NT2/D1 (cell line): ENCODE data around the gene COX7A1.
"Not testable (repeated sequence)": the region's sequence is repeated elsewhere in the genome, so short reads cannot be mapped to it uniquely, and the experiment has no call there.

Source experiments
- DNase-seq: peaks from one replicate; pipeline ENCODE4 v3.0.0-alpha.2; 2011; ENCODE audit warnings: low read depth, low spot score
- H3K27me3 ChIP-seq: 2 replicates; pipeline ENCODE4 v1.6.0; 2011; ENCODE audit warnings: mild to moderate bottlenecking; ENCODE audit not compliant: insufficient read length, insufficient read depth
- H3K36me3 ChIP-seq: 2 replicates; pipeline ENCODE4 v1.6.1; 2011; ENCODE audit warnings: mild to moderate bottlenecking, low read length, mixed read lengths; ENCODE audit not compliant: insufficient read depth, insufficient read length
- H3K4me1 ChIP-seq: 2 replicates; pipeline ENCODE4 v1.5.1; 2011; ENCODE audit not compliant: insufficient read depth, insufficient read length
- H3K4me3 ChIP-seq: 2 replicates; pipeline ENCODE4 v1.5.1; 2011; ENCODE audit warnings: low read depth; ENCODE audit not compliant: insufficient read length
- H3K9ac ChIP-seq: 2 replicates; pipeline ENCODE4 v1.6.0; 2011; ENCODE audit warnings: low read depth; ENCODE audit not compliant: insufficient read length
- H3K9me3 ChIP-seq: 2 replicates; pipeline ENCODE4 v1.5.1; 2011; ENCODE audit warnings: mild to moderate bottlenecking, low read length; ENCODE audit not compliant: insufficient read depth
- SUZ12 ChIP-seq: IDR thresholded peaks from 2 replicates; pipeline ENCODE4 v1.6.1; 2011; ENCODE audit not compliant: insufficient read length, insufficient read depth; ENCODE audit errors: extremely low read depth
- YY1 ChIP-seq: IDR thresholded peaks from 2 replicates; pipeline ENCODE4 v1.6.1; 2011; ENCODE audit not compliant: insufficient read length, insufficient read depth
- ZNF274 ChIP-seq: IDR thresholded peaks from 2 replicates; pipeline ENCODE4 v1.6.1; 2011; ENCODE audit warnings: mild to moderate bottlenecking, low read depth, low read length

The COX7A1 gene

GRCh38 chr19:36152352-36153091, at the start of gene COX7A1:
TSS of gene COX7A1 (minus strand) at chr19:36152447. CDS start at chr19:36152407, 40 bp downstream.
- H3K9me3 ChIP-seq: no peaks in the 10 kb centered on the region
- H3K4me3 ChIP-seq: no peak within 1 kb of the TSS
- H3K27me3 ChIP-seq: no peaks in the 10 kb centered on the region
- H3K4me1 ChIP-seq: peaks cover 9% of the 10 kb centered on the region
- H3K9ac ChIP-seq: no peak within 1 kb of the TSS
- DNase-seq: no peak
- peaks cover 38% of the 10 kb centered on the region for H3K36me3 ChIP-seq
- TF ChIP-seq YY1: no peak
- no peak for TF ChIP-seq SUZ12
- no peak for TF ChIP-seq ZNF274

GRCh38 chr19:36201684-36202083, 49.4 kb upstream of the COX7A1 start:
- Histone ChIP-seq H3K9me3 (no peaks in the 10 kb centered on the region), H3K9ac (no peak overlapping the region), H3K4me3 (no peak overlapping the region), H3K27me3 (no peaks in the 10 kb centered on the region), H3K4me1 (no peaks in the 10 kb centered on the region), H3K36me3 (no peaks in the 10 kb centered on the region)
- no peak for DNase-seq
- TF ChIP-seq SUZ12 (no peak), YY1 (no peak), ZNF274 (no peak)

- Histone ChIP-seq H3K4me3 (no peak overlapping the region), H3K9ac (no peak overlapping the region), H3K27me3 (no peaks in the 10 kb centered on the region), H3K4me1 (no peaks in the 10 kb centered on the region), H3K9me3 (no peaks in the 10 kb centered on the region), H3K36me3 (peaks cover 5% of the 10 kb centered on the region)
- TF ChIP-seq ZNF274: no peak
- TF ChIP-seq SUZ12: no peak
- no peak for TF ChIP-seq YY1
- DNase-seq: no peak
These were observed 45.9 kb upstream of the COX7A1 start for GRCh38 chr19:36198119-36198518.

- peaks cover 5% of the 10 kb centered on the region for H3K36me3 ChIP-seq
- no peaks in the 10 kb centered on the region for H3K27me3 ChIP-seq
- TF ChIP-seq ZNF274 (no peak), YY1 (no peak), SUZ12 (no peak)
- no peaks in the 10 kb centered on the region for H3K9me3 ChIP-seq
- H3K4me3 ChIP-seq: no peak overlapping the region
- DNase-seq: no peak
- no peak overlapping the region for H3K9ac ChIP-seq
- H3K4me1 ChIP-seq: no peaks in the 10 kb centered on the region
These were observed 44.0 kb upstream of the COX7A1 start for GRCh38 chr19:36196249-36196648.

GRCh38 chr19:36186722-36187121, 34.5 kb upstream of the COX7A1 start:
- H3K9me3 ChIP-seq, H3K4me1 ChIP-seq, DNase-seq, H3K36me3 ChIP-seq, H3K9ac ChIP-seq, H3K4me3 ChIP-seq, H3K27me3 ChIP-seq: not testable (repeated sequence)

- Histone ChIP-seq H3K4me1 (no peaks in the 10 kb centered on the region), H3K27me3 (no peaks in the 10 kb centered on the region), H3K9ac (no peak overlapping the region), H3K9me3 (no peaks in the 10 kb centered on the region), H3K4me3 (no peak overlapping the region), H3K36me3 (no peaks in the 10 kb centered on the region)
- DNase-seq: no peak
- no peak for TF ChIP-seq SUZ12
- TF ChIP-seq ZNF274: no peak
- TF ChIP-seq YY1: no peak
These were observed 31.0 kb upstream of the COX7A1 start for GRCh38 chr19:36183245-36183628.

- Histone ChIP-seq H3K36me3 (no peaks in the 10 kb centered on the region), H3K4me1 (no peaks in the 10 kb centered on the region), H3K9ac (no peak overlapping the region), H3K4me3 (no peak overlapping the region), H3K27me3 (no peaks in the 10 kb centered on the region), H3K9me3 (no peaks in the 10 kb centered on the region)
- TF ChIP-seq ZNF274: no peak
- peak; percentile 22 for DNase-seq
These were observed 30.5 kb upstream of the COX7A1 start for GRCh38 chr19:36182612-36183244.

GRCh38 chr19:36179077-36179476, 26.8 kb upstream of the COX7A1 start:
- H3K4me3 ChIP-seq: not testable (repeated sequence)

GRCh38 chr19:36173846-36174245, 21.6 kb upstream of the COX7A1 start:
- H3K27me3 ChIP-seq, H3K9ac ChIP-seq, H3K4me3 ChIP-seq, H3K4me1 ChIP-seq, H3K9me3 ChIP-seq, H3K36me3 ChIP-seq, DNase-seq: not testable (repeated sequence)

More at GRCh38 chr19:36179077-36179476, 26.8 kb upstream of the COX7A1 start:
- H3K9me3 ChIP-seq, H3K27me3 ChIP-seq, DNase-seq, H3K4me1 ChIP-seq, H3K9ac ChIP-seq, H3K36me3 ChIP-seq: not testable (repeated sequence)
